ENCODE results near the gene BICC1. TPM values are rescaled to one million over a fixed set of nuclear protein-coding genes. Genes with fewer than 3 reads are reported as not detected.
A peak's percentile ranks its signal among the peaks of the same experiment; 100 is the strongest.

BICC1 gene
- total RNA-seq, 1 experiment from 2014 or later, result 13.9 TPM

DNA sequence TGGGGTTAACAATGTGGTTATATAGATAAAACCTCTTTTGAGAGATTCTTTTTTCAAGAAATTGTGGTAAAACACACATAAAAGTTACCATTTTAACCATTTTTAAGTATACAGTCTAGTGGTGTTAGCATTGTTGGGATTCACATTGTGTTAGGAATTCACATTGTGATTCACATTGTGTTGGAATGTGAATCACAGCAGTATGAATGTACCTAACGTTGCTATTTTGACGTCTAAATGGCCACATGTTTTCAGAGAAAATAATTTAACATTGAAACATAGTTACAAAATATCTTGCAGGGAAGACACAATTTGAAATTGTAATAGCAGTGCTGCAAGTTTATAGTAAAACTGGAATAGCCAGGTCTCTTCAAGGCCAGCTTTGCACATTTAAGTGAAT, 129.0 kb downstream of the BICC1 start:
- H3K9ac ChIP-seq (ENCODE audit: low read length), result no peak overlapping the region
- intact Hi-C loops (cut with micrococcal nuclease), result loop anchor here (1.0 to 5.0 kb wide), 3 partner anchors 110 to 344 kb away; no protein-coding TSS in a partner anchor
- no peaks in the 10 kb centered on the region for H3K36me3 ChIP-seq (ENCODE audit: low read depth, low read length)
- H3F3A ChIP-seq (ENCODE audit: low read length, unreplicated experiment), result no peaks in the 10 kb centered on the region
- H3K4me3 ChIP-seq (ENCODE audit: low read length), result no peak overlapping the region
- peak overlapping the region; percentile 32 for H3K27ac ChIP-seq (ENCODE audit: low read length)
- H2AFZ ChIP-seq (ENCODE audit: low read length), result no peak overlapping the region
- H4K20me1 ChIP-seq (ENCODE audit: low read length), result no peaks in the 10 kb centered on the region
- DNase-seq, result peak; percentile 49
- peaks cover 23% of the 10 kb centered on the region for H3K4me1 ChIP-seq (ENCODE audit: insufficient read depth, low read length)
- TF ChIP-seq EZH2 (IDR thresholded peaks at IDR 0.05; ENCODE audit: low read length, unreplicated experiment) (no peak), EZH2phosphoT487 (IDR thresholded peaks at IDR 0.05; ENCODE audit: borderline replicate concordance, low read length) (no peak)
- TF ChIP-seq, protein P1, sequence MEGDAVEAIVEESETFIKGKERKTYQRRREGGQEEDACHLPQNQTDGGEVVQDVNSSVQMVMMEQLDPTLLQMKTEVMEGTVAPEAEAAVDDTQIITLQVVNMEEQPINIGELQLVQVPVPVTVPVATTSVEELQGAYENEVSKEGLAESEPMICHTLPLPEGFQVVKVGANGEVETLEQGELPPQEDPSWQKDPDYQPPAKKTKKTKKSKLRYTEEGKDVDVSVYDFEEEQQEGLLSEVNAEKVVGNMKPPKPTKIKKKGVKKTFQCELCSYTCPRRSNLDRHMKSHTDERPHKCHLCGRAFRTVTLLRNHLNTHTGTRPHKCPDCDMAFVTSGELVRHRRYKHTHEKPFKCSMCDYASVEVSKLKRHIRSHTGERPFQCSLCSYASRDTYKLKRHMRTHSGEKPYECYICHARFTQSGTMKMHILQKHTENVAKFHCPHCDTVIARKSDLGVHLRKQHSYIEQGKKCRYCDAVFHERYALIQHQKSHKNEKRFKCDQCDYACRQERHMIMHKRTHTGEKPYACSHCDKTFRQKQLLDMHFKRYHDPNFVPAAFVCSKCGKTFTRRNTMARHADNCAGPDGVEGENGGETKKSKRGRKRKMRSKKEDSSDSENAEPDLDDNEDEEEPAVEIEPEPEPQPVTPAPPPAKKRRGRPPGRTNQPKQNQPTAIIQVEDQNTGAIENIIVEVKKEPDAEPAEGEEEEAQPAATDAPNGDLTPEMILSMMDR (conservative IDR thresholded peaks at IDR 0.05; ENCODE audit: low read depth, low read length), result no peak
- POLR2A ChIA-PET (ENCODE audit: unreplicated experiment), result interaction anchor here (0.7 kb wide), 1 partner anchor 113 kb away, joined by 5 read pairs; no protein-coding TSS in a partner anchor
- no peaks in the 10 kb centered on the region for H3K9me3 ChIP-seq (ENCODE audit: low read length)
- peaks cover 12% of the 10 kb centered on the region for H3K27me3 ChIP-seq (ENCODE audit: low read length)
- CTCF ChIA-PET, result interaction anchor here (0.6 to 2.4 kb wide), 5 partner anchors 15 to 311 kb away, joined by 3 to 26 read pairs (median 6); no protein-coding TSS in a partner anchor
- no peak for ATAC-seq
- H3K79me2 ChIP-seq (ENCODE audit: low read length), result peaks cover 3% of the 10 kb centered on the region; the same call in 1 of the 2 replicates
- no peaks in the 10 kb centered on the region for H3K9me2 ChIP-seq (replicated peaks; ENCODE audit: low read length)
- peak overlapping the region; percentile 34 for H3K4me2 ChIP-seq (ENCODE audit: low read length)
- BruUV-seq (replicated peaks), result no TSS peak

GRCh38 chr10:58642283-58642682, 129.6 kb downstream of the BICC1 start:
- H4K20me1 ChIP-seq (ENCODE audit: low read length), result no peaks in the 10 kb centered on the region
- DNase-seq (peak; percentile 45), ATAC-seq (no peak; the same call in 1 of the 2 replicates)
- no TSS peak for BruUV-seq (replicated peaks)
- no peaks in the 10 kb centered on the region for H3K36me3 ChIP-seq (ENCODE audit: low read depth, low read length)
- H3K4me1 ChIP-seq (ENCODE audit: insufficient read depth, low read length), result peaks cover 28% of the 10 kb centered on the region
- H3K9me3 ChIP-seq (ENCODE audit: low read length), result no peaks in the 10 kb centered on the region
- H3K27me3 ChIP-seq (ENCODE audit: low read length), result peaks cover 10% of the 10 kb centered on the region
- peak overlapping the region; percentile 32 for H3K27ac ChIP-seq (ENCODE audit: low read length)
- no peak overlapping the region for H2AFZ ChIP-seq (ENCODE audit: low read length)
- CTCF ChIA-PET, result interaction anchor here (2.4 kb wide), 1 partner anchor 111 kb away, joined by 26 read pairs; no protein-coding TSS in a partner anchor
- H3K4me3 ChIP-seq (ENCODE audit: low read length), result no peak overlapping the region
- H3K9me2 ChIP-seq (replicated peaks; ENCODE audit: low read length), result no peaks in the 10 kb centered on the region
- peaks cover 3% of the 10 kb centered on the region; the same call in 1 of the 2 replicates for H3K79me2 ChIP-seq (ENCODE audit: low read length)
- H3K9ac ChIP-seq (ENCODE audit: low read length), result no peak overlapping the region
- H3F3A ChIP-seq (ENCODE audit: low read length, unreplicated experiment), result no peaks in the 10 kb centered on the region
- intact Hi-C loops (cut with micrococcal nuclease), result loop anchor here (5.0 kb wide), 1 partner anchor 345 kb away; no protein-coding TSS in a partner anchor
- POLR2A ChIA-PET (ENCODE audit: unreplicated experiment), result interaction anchor here (0.7 kb wide), 1 partner anchor 113 kb away, joined by 5 read pairs; no protein-coding TSS in a partner anchor
- peak overlapping the region; percentile 34; the same call in 1 of the 2 replicates for H3K4me2 ChIP-seq (ENCODE audit: low read length)
- TF ChIP-seq, protein P1 (conservative IDR thresholded peaks at IDR 0.05; ENCODE audit: low read depth, low read length), result no peak
- no peak for TF ChIP-seq EZH2 (IDR thresholded peaks at IDR 0.05; ENCODE audit: low read length, unreplicated experiment)
- TF ChIP-seq EZH2phosphoT487 (IDR thresholded peaks at IDR 0.05; ENCODE audit: borderline replicate concordance, low read length), result no peak

DNA sequence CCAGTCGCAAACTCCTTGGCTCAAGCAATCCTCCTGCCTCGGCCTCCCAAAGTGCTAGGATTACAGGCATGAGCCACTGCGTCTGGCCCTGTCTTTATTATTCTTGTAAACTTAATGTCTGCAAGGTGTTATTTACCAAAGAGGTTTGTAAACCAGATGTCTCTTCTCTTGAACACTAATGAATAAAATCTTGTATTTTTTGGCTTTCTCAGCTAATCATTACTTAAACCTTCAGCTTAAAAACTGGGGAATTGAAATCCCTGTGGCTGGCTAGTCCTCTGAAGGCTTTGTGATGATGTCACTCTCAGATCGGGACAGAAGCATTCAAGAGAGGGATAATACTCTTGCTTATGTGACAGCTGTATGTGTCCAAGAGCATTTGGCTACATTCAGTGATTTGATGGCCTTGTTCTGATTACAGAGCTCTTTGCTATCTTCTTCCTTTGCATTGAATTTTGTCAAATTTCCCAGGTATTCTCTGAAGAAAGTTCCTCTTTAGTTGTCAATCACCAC, 130.3 kb downstream of the BICC1 start:
- CTCF ChIA-PET, result interaction anchor here (0.6 to 1.4 kb wide), 2 partner anchors 11 to 30 kb away, joined by 3 to 6 read pairs; no protein-coding TSS in a partner anchor
- BruUV-seq (replicated peaks), result no TSS peak
- DNase-seq, result no peak
- no peak overlapping the region for H3K4me2 ChIP-seq (ENCODE audit: low read length)
- H3K9me2 ChIP-seq (replicated peaks; ENCODE audit: low read length), result no peaks in the 10 kb centered on the region
- H3K27me3 ChIP-seq (ENCODE audit: low read length), result peaks cover 10% of the 10 kb centered on the region
- H3K79me2 ChIP-seq (ENCODE audit: low read length), result peaks cover 3% of the 10 kb centered on the region; the same call in 1 of the 2 replicates
- no peaks in the 10 kb centered on the region for H3F3A ChIP-seq (ENCODE audit: low read length, unreplicated experiment)
- no peaks in the 10 kb centered on the region for H3K9me3 ChIP-seq (ENCODE audit: low read length)
- H3K4me3 ChIP-seq (ENCODE audit: low read length), result no peak overlapping the region
- H3K4me1 ChIP-seq (ENCODE audit: insufficient read depth, low read length), result peaks cover 31% of the 10 kb centered on the region
- no peak overlapping the region for H2AFZ ChIP-seq (ENCODE audit: low read length)
- TF ChIP-seq, protein P1 (conservative IDR thresholded peaks at IDR 0.05; ENCODE audit: low read depth, low read length), result no peak
- TF ChIP-seq EZH2 (IDR thresholded peaks at IDR 0.05; ENCODE audit: low read length, unreplicated experiment) (no peak), EZH2phosphoT487 (IDR thresholded peaks at IDR 0.05; ENCODE audit: borderline replicate concordance, low read length) (no peak)
- no peaks in the 10 kb centered on the region for H3K36me3 ChIP-seq (ENCODE audit: low read depth, low read length)
- no peak for ATAC-seq
- intact Hi-C loops (cut with micrococcal nuclease), result loop anchor here (5.0 kb wide), 1 partner anchor 346 kb away; no protein-coding TSS in a partner anchor
- no peak overlapping the region for H3K27ac ChIP-seq (ENCODE audit: low read length)
- POLR2A ChIA-PET (ENCODE audit: unreplicated experiment), result no interaction called here
- no peak overlapping the region for H3K9ac ChIP-seq (ENCODE audit: low read length)
- H4K20me1 ChIP-seq (ENCODE audit: low read length), result no peaks in the 10 kb centered on the region

Data from PC-3 (cell line).